Measurements from ENCODE around the gene SKI. TPM values are rescaled to one million over a fixed set of nuclear protein-coding genes. Genes with fewer than 3 reads are reported as not detected.

SKI gene
- total RNA-seq, 1 donor from 2014 or later: 110 TPM

DNA sequence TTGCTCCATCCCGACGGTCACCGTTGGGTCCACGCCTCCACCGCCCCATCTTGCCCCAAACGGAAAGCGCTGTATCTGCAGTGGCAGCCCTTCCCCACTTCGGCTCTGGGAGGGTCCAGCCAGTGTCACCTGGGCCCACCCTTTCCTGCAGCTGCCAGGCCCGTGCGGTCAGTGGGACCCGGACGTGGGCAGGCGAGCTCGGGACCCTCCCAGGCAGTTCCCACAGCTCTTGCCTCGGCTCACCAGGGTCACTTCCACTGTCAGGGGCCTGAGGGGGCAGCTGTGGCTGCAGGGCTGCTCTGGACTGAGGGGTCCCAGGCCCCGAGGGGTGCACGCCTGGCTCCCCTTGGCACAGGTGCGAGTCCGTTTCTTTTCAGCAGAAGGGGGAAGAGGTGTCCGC is 80.7 kb downstream of the SKI start:
- H3K4me3 Mint-ChIP-seq: no peak overlapping the region
- H3K27ac Mint-ChIP-seq: peak overlapping the region; percentile 67
- no peaks in the 10 kb centered on the region for H3K27me3 Mint-ChIP-seq (ENCODE audit: low read depth)

DNA sequence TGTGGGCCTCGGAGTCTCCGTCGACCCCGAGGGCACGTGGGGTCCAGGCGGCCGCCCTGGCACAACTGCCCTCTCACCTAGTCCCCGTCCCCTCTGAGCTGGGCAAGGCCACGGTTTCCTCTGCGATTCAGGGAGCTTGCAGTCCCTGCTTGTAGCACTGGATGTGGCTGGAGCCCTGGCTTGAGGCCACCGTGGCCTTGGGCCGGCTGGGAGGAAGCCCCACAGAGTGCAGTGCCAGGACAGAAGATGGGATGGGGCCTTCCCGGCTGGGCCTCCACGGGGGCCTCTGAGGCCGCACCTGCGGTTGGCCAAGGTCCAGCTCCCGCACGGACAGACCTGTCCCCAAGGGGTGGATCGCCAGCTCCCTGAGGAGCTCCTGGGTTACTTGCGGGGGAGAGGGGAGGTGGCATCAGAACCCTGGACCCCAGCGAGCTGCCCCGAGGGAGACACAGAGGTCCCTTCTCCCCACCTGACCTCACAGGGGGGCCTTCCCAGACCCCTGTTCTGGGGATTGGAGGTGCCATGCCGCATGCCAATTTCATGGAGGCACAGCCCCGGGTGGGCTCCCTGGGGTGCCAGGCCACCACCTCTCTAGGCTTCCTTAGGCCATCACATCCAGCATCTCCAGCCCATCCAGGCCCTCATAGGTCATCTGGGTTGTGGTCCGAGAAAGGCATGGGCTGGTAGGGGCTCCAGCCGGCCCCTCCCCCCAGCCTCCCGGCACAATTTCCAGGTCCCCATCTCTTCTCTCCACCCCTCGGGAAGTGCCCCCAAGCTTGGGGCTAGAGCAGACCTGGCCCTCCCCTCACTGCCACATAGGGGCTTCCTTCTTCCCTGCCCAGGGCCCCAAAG is 82.4 kb downstream of the SKI start:
- no peaks in the 10 kb centered on the region for H3K27me3 Mint-ChIP-seq (ENCODE audit: low read depth)
- no peaks in the 10 kb centered on the region for H3K9me3 Mint-ChIP-seq
- TF ChIP-seq, protein P1, sequence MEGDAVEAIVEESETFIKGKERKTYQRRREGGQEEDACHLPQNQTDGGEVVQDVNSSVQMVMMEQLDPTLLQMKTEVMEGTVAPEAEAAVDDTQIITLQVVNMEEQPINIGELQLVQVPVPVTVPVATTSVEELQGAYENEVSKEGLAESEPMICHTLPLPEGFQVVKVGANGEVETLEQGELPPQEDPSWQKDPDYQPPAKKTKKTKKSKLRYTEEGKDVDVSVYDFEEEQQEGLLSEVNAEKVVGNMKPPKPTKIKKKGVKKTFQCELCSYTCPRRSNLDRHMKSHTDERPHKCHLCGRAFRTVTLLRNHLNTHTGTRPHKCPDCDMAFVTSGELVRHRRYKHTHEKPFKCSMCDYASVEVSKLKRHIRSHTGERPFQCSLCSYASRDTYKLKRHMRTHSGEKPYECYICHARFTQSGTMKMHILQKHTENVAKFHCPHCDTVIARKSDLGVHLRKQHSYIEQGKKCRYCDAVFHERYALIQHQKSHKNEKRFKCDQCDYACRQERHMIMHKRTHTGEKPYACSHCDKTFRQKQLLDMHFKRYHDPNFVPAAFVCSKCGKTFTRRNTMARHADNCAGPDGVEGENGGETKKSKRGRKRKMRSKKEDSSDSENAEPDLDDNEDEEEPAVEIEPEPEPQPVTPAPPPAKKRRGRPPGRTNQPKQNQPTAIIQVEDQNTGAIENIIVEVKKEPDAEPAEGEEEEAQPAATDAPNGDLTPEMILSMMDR (IDR thresholded peaks at IDR 0.05; ENCODE audit: unreplicated experiment): no peak
- H3K27ac Mint-ChIP-seq: peak overlapping the region; percentile 75
- H3K36me3 Mint-ChIP-seq: peaks cover 19% of the 10 kb centered on the region
- H3K4me3 Mint-ChIP-seq: no peak overlapping the region
- peaks cover 4% of the 10 kb centered on the region for H3K4me1 Mint-ChIP-seq
- DNase-seq (ENCODE audit: low spot score in 2 of 2, unreplicated experiment in 2 of 2): no peak

More for the DNA sequence above, 80.7 kb downstream of the SKI start:
- H3K9me3 Mint-ChIP-seq: no peaks in the 10 kb centered on the region
- peaks cover 21% of the 10 kb centered on the region for H3K36me3 Mint-ChIP-seq
- DNase-seq (ENCODE audit: low spot score in 2 of 2, unreplicated experiment in 2 of 2): no peak
- TF ChIP-seq, protein P1 (IDR thresholded peaks at IDR 0.05; ENCODE audit: unreplicated experiment): no peak
- H3K4me1 Mint-ChIP-seq: peaks cover 2% of the 10 kb centered on the region

DNA sequence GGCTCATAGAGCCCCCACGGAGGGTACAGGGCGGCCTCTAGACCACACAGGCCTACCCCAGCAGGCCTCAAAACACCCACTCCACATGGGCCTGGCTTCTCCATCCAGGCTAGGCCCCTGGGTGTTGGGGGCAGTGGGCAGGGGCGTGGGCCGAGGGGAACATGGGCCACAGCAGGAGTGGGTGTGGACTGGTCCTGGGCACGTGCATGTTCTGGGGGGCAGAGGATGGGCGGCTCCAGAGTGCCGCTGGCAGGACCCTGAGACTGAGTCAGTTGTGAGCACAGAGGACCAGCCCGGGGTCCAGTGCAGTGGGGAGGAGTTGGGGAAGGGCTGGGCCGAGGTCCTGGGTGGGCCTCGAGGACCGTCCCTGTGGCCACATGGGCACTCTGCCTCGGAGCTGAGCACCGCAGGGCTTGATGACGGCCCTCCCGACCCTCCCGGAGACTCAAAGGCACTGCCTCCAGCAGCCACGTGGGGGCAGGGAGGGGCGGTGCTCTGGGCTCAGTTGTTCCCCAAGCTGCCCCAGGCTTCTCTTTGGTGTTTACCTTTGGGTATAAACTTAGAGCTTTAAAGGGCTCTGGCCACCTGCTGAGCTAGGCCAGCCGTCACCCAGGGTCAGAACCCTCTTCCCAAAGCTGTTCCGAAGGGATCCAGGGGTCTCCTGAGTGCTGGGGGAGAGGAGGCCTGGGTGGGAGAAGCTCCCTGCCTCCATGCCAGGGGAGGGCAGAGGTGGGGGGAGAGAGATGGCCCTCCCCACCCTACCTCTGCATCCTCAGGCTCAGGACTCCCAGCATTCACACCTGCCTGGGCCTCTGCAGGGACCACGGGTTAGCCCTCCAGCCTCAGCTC is 83.3 kb downstream of the SKI start:
- H3K9me3 Mint-ChIP-seq: no peaks in the 10 kb centered on the region

DNA sequence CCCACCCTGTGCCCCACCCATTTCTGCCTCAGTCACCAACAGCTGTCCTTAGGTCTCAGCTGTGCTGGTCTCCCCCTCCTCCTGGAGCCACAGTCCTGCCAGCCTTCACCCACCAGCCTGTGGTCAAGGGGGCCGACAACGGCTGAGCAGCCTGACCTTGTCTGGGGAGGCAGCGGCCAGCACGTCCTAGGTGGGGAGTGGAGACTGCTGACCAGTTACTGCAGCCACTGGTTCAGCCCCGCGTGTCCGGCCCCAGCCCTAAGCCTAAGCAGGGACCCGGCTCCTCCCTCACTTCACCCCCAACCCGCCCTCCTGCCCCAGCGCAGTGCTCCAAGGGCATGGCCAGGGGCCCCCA is 84.0 kb downstream of the SKI start:
- no peaks in the 10 kb centered on the region for H3K9me3 Mint-ChIP-seq
- H3K27ac Mint-ChIP-seq: peak overlapping the region; percentile 53
- TF ChIP-seq, protein P1 (IDR thresholded peaks at IDR 0.05; ENCODE audit: unreplicated experiment): no peak
- no peak for DNase-seq (ENCODE audit: low spot score in 2 of 2, unreplicated experiment in 2 of 2)
- H3K4me1 Mint-ChIP-seq: peaks cover 15% of the 10 kb centered on the region
- H3K4me3 Mint-ChIP-seq: no peak overlapping the region
- peaks cover 14% of the 10 kb centered on the region for H3K36me3 Mint-ChIP-seq
- H3K27me3 Mint-ChIP-seq (ENCODE audit: low read depth): no peaks in the 10 kb centered on the region

More for the DNA sequence above, 83.3 kb downstream of the SKI start:
- H3K27me3 Mint-ChIP-seq (ENCODE audit: low read depth): no peaks in the 10 kb centered on the region
- no peak overlapping the region for H3K4me3 Mint-ChIP-seq
- peak; percentile 55 to 71 for DNase-seq (ENCODE audit: low spot score in 2 of 2, unreplicated experiment in 2 of 2)
- peaks cover 16% of the 10 kb centered on the region for H3K36me3 Mint-ChIP-seq
- peak overlapping the region; percentile 75 for H3K27ac Mint-ChIP-seq
- TF ChIP-seq, protein P1 (IDR thresholded peaks at IDR 0.05; ENCODE audit: unreplicated experiment): peak; percentile 30
- peaks cover 11% of the 10 kb centered on the region for H3K4me1 Mint-ChIP-seq

DNA sequence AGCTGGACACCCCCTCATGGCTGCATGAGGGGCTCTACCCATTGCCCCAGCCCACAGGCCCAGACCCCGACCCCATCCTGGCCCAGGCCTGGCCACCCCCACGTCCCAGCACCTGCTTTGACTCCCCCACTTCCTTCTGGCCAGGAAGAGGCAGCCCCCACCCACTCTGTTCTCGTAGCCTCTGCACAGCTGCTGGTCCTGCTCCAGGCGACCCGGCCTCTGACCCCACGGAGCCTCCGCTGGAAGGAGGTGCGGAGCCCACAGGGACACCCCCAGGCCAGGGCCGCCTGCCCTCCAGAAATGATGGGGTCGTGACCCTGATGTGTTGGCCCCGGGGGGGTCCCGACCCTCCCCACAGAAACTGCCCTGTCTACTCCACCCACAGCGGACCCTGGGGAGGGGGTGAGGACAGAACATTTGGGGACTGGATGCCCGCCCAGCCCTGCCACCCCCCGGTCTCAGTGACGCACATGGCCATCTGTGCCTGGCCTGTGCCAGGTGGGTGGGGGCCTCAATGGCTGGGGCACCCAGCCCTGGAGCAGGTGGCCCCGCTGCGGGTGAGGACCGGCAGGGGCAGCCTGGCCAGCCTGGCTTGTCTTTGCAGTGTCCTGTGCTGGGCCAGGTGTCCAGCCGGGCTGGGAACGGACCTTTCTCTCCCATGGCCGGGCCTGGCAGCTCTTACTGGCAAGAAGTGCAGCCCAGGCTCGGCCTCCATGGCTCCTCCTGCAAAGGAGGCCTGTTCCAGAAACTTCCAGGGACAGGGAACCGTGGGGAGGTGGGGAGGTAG is 84.6 kb downstream of the SKI start:
- Mint-ChIP-seq H3K36me3 (peaks cover 10% of the 10 kb centered on the region), H3K27me3 (ENCODE audit: low read depth) (no peaks in the 10 kb centered on the region), H3K27ac (no peak overlapping the region), H3K9me3 (no peaks in the 10 kb centered on the region), H3K4me3 (no peak overlapping the region), H3K4me1 (peaks cover 16% of the 10 kb centered on the region)
- DNase-seq (ENCODE audit: low spot score in 2 of 2, unreplicated experiment in 2 of 2): no peak
- TF ChIP-seq, protein P1 (IDR thresholded peaks at IDR 0.05; ENCODE audit: unreplicated experiment): no peak
